Mesendoderm (in vitro differentiated cells): ENCODE data around the gene KCNN3. TPM values are rescaled to one million over a fixed set of nuclear protein-coding genes. Genes with fewer than 3 reads are reported as not detected.

ENCODE experiments used
- DNase-seq: peaks from one replicate; pipeline ENCODE4 v3.0.0; 2013
- H2AK5ac ChIP-seq: 2 replicates; pipeline ENCODE4 v1.6.1; 2013; ENCODE audit warnings: low read length, inconsistent platforms
- H2BK120ac ChIP-seq: 2 replicates; pipeline ENCODE4 v1.6.1; 2013; ENCODE audit warnings: low read depth, mild to moderate bottlenecking, low read length, moderate library complexity, mixed read lengths
- H2BK15ac ChIP-seq: replicated peaks from 2 replicates; pipeline ENCODE4 v1.6.1; 2013; ENCODE audit warnings: low read depth, mild to moderate bottlenecking, moderate library complexity
- H2BK5ac ChIP-seq: 2 replicates; pipeline ENCODE4 v1.6.1; 2013; ENCODE audit warnings: low read length, inconsistent platforms
- H3K18ac ChIP-seq: 2 replicates; pipeline ENCODE4 v1.6.1; 2013; ENCODE audit warnings: mild to moderate bottlenecking, low read length, mixed read lengths
- H3K23ac ChIP-seq: one replicate; pipeline ENCODE4 v1.6.1; 2013; ENCODE audit warnings: low read length
- H3K27ac ChIP-seq: 2 replicates; pipeline ENCODE4 v1.5.1; 2013; ENCODE audit warnings: low read depth, mild to moderate bottlenecking, inconsistent platforms, low read length, moderate library complexity
- H3K27me3 ChIP-seq: 2 replicates; pipeline ENCODE4 v1.6.1; 2013; ENCODE audit warnings: low read length, control low read depth, mild to moderate bottlenecking, inconsistent platforms; ENCODE audit not compliant: insufficient read depth, poor library complexity
- H3K36me3 ChIP-seq: 2 replicates; pipeline ENCODE4 v1.6.1; 2013; ENCODE audit warnings: low read length, inconsistent platforms; ENCODE audit not compliant: control insufficient read depth, insufficient read depth
- H3K4ac ChIP-seq: one replicate; pipeline ENCODE4 v1.6.1; 2013; ENCODE audit warnings: low read depth, mild to moderate bottlenecking, low read length, moderate library complexity
- H3K4me1 ChIP-seq: 2 replicates; pipeline ENCODE4 v1.6.1; 2013; ENCODE audit warnings: low read depth, low read length, inconsistent platforms; ENCODE audit not compliant: control insufficient read depth
- H3K4me2 ChIP-seq: 2 replicates; pipeline ENCODE4 v1.6.1; 2013; ENCODE audit warnings: low read length
- H3K4me3 ChIP-seq: 2 replicates; pipeline ENCODE4 v1.5.1; 2013; ENCODE audit warnings: mild to moderate bottlenecking, low read length
- H3K56ac ChIP-seq: one replicate; pipeline ENCODE4 v1.6.1; 2013; ENCODE audit warnings: low read length
- H3K79me1 ChIP-seq: 2 replicates; pipeline ENCODE4 v1.6.1; 2013; ENCODE audit warnings: low read length, inconsistent platforms
- H3K79me2 ChIP-seq: 2 replicates; pipeline ENCODE4 v1.6.1; 2013; ENCODE audit warnings: mild to moderate bottlenecking, low read length; ENCODE audit not compliant: control insufficient read depth, insufficient read depth
- H3K9ac ChIP-seq: 2 replicates; pipeline ENCODE4 v1.6.1; 2013; ENCODE audit warnings: low read length, inconsistent platforms
- H4K5ac ChIP-seq: one replicate; pipeline ENCODE4 v1.6.1; 2013; ENCODE audit warnings: low read length
- H4K8ac ChIP-seq: one replicate; pipeline ENCODE4 v1.6.1; 2013; ENCODE audit warnings: low read depth, mild to moderate bottlenecking, control low read depth, low read length, moderate library complexity
- WGBS: extraction: QIAGEN DNeasy Blood & Tissue Kit; methylation state at CpG from one replicate; pipeline ENCODE4 v1.1.7; 2013; ENCODE audit warnings: low lambda C conversion rate, missing lambda C conversion rate; ENCODE audit not compliant: insufficient coverage; ENCODE audit errors: extremely low coverage; 5-methylcytosine and 5-hydroxymethylcytosine counted together
- polyA plus RNA-seq, 2 experiments: library from polyadenylated mRNA; stranded (reverse); fragments of 200-250 nt; gene quantifications; one replicate each; pipeline ENCODE4 v1.2.3, GENCODE V29; 2013

The KCNN3 gene
- polyA plus RNA-seq (2013, experiment 1 of 2) = 0.28 TPM
- polyA plus RNA-seq (2013, experiment 2 of 2) = 0.18 TPM

DNA sequence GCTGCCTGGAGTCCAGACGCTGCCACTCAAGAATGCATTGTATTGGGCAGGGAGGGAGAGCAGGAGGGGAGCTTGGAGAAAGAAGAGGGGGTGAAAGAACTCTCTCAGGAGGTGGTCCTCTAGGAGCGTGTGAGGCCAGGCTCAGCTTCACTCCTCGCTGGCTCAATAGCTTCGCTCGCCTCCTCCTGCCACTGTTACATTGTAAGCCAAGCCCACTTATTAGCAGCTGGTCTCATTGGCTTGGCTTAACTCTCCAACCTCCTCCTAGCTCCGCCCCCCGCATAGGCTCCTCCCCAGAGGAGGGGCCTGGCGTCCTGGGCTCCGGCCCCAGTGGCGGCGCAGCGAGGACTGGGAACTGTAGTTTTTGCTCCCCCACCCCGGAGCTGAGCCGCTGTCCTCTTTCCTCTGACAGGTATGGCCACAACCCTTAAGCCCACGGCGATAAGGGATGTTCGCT, at the start of gene KCNN3:
Gene KCNN3, minus strand, starts transcription at position 167 of the 457 bp plus-strand sequence. CDS start 317 bp downstream, outside the sequence.
- Histone ChIP-seq H3K4ac (no peak within 1 kb of the TSS), H3K4me2 (peak within 1 kb of the TSS; percentile 61), H3K79me1 (no peaks in the 10 kb centered on the region), H2BK15ac (no peak within 1 kb of the TSS), H3K27me3 (peaks cover 2% of the 10 kb centered on the region), H3K9ac (peak within 1 kb of the TSS; percentile 56), H3K23ac (no peak within 1 kb of the TSS), H3K27ac (no peak within 1 kb of the TSS), H2AK5ac (no peak within 1 kb of the TSS), H3K4me1 (peaks cover 3% of the 10 kb centered on the region), H3K56ac (peak within 1 kb of the TSS; percentile 6), H2BK5ac (no peak within 1 kb of the TSS), H2BK120ac (no peak within 1 kb of the TSS), H3K36me3 (no peaks in the 10 kb centered on the region), H3K79me2 (no peaks in the 10 kb centered on the region), H3K18ac (no peak within 1 kb of the TSS), H4K8ac (no peak within 1 kb of the TSS), H4K5ac (no peak within 1 kb of the TSS), H3K4me3 (no peak within 1 kb of the TSS)
- peak; percentile 98 for DNase-seq
- WGBS = no CpG with 5 or more reads among the region's 17 CpGs

DNA sequence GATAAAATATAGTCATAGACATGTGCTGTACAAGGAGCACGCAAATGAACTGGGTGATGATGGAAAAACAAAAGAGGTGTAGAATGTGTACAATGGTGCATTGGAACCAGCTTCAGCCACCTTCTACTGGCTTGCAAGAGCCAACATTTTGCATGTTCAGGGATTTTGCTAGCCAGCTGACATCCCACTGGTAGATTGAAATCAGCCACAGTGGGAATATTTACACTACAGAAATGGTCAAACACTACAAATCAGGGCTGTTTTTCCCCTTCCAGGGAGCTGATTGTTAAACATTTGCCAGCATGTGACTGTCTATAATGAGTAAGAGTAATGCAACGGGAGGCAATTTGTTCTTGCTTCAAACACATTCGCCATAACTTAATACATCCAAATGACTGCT, 43.2 kb upstream of the KCNN3 start:
- H3K79me1 ChIP-seq = no peaks in the 10 kb centered on the region

DNA sequence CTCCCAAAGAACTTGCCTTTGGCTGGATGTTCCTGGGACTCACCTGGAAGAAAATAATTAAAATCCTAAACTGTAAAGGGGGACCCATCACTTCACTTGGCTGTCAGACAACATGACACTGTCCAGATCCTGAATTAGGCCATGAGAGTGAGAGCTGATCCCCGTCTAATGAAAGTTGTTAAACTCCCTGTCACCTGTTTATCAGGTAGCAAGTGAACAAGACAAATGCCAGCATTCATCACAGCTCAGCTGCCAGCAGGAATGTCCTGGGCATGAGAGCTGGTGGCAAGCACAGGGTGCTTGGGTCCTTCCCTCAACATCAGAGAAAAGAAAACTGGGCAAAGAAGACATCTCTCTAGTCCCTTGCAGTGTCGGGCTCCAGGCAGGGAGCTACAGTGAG, 42.7 kb upstream of the KCNN3 start:
- Histone ChIP-seq H3K36me3 (no peaks in the 10 kb centered on the region), H4K8ac (no peak overlapping the region), H4K5ac (no peak overlapping the region), H3K18ac (no peak overlapping the region), H3K79me1 (no peaks in the 10 kb centered on the region), H2BK120ac (no peak overlapping the region), H3K4ac (no peak overlapping the region), H3K9ac (no peak overlapping the region), H3K23ac (no peak overlapping the region), H2AK5ac (no peak overlapping the region), H2BK5ac (no peak overlapping the region), H3K27ac (no peak overlapping the region), H3K56ac (no peak overlapping the region), H2BK15ac (no peak overlapping the region), H3K27me3 (no peaks in the 10 kb centered on the region), H3K4me2 (no peak overlapping the region), H3K79me2 (no peaks in the 10 kb centered on the region), H3K4me1 (no peaks in the 10 kb centered on the region), H3K4me3 (no peak overlapping the region)
- no peak for DNase-seq
- WGBS = no CpG with 5 or more reads among the region's 2 CpGs

More for the DNA sequence above, 43.2 kb upstream of the KCNN3 start:
- H3K27me3 ChIP-seq = no peaks in the 10 kb centered on the region
- no peak overlapping the region for H4K5ac ChIP-seq
- no peak overlapping the region for H2BK15ac ChIP-seq
- H3K4me3 ChIP-seq = no peak overlapping the region
- H3K9ac ChIP-seq = no peak overlapping the region
- no peaks in the 10 kb centered on the region for H3K4me1 ChIP-seq
- no peak for DNase-seq
- no peak overlapping the region for H2AK5ac ChIP-seq
- no peak overlapping the region for H3K4ac ChIP-seq
- no peaks in the 10 kb centered on the region for H3K36me3 ChIP-seq
- no peak overlapping the region for H2BK5ac ChIP-seq
- H3K79me2 ChIP-seq = no peaks in the 10 kb centered on the region
- H3K56ac ChIP-seq = no peak overlapping the region
- H3K18ac ChIP-seq = no peak overlapping the region
- H3K23ac ChIP-seq = no peak overlapping the region
- H3K4me2 ChIP-seq = no peak overlapping the region
- WGBS = no CpG with 5 or more reads among the region's 3 CpGs
- H2BK120ac ChIP-seq = no peak overlapping the region
- H4K8ac ChIP-seq = no peak overlapping the region
- no peak overlapping the region for H3K27ac ChIP-seq

- no peak overlapping the region for H2BK120ac ChIP-seq
Measured at GRCh38 chr1:154911691-154912550, 41.8 kb upstream of the KCNN3 start.

GRCh38 chr1:154910851-154911250, 40.8 kb upstream of the KCNN3 start:
- no CpG with 5 or more reads among the region's 5 CpGs for WGBS
- Histone ChIP-seq H3K27me3 (no peaks in the 10 kb centered on the region), H3K4me3 (no peak overlapping the region), H3K23ac (no peak overlapping the region), H3K4me2 (no peak overlapping the region), H4K8ac (no peak overlapping the region), H4K5ac (no peak overlapping the region), H2BK5ac (no peak overlapping the region), H3K4ac (no peak overlapping the region), H3K18ac (no peak overlapping the region), H2BK120ac (no peak overlapping the region), H3K56ac (no peak overlapping the region), H2AK5ac (no peak overlapping the region), H3K9ac (no peak overlapping the region), H3K4me1 (no peaks in the 10 kb centered on the region), H2BK15ac (no peak overlapping the region), H3K36me3 (no peaks in the 10 kb centered on the region), H3K27ac (no peak overlapping the region), H3K79me1 (no peaks in the 10 kb centered on the region), H3K79me2 (no peaks in the 10 kb centered on the region)
- DNase-seq = no peak

More at GRCh38 chr1:154911691-154912550, 41.8 kb upstream of the KCNN3 start:
- Histone ChIP-seq H3K9ac (no peak overlapping the region), H3K4me1 (no peaks in the 10 kb centered on the region), H2AK5ac (no peak overlapping the region), H3K36me3 (no peaks in the 10 kb centered on the region), H3K79me2 (no peaks in the 10 kb centered on the region), H2BK15ac (no peak overlapping the region), H3K23ac (no peak overlapping the region), H2BK5ac (no peak overlapping the region), H4K5ac (no peak overlapping the region), H3K4me3 (no peak overlapping the region), H3K18ac (no peak overlapping the region), H3K27ac (no peak overlapping the region), H3K27me3 (no peaks in the 10 kb centered on the region), H3K4ac (no peak overlapping the region), H3K79me1 (no peaks in the 10 kb centered on the region), H3K56ac (no peak overlapping the region), H3K4me2 (no peak overlapping the region), H4K8ac (no peak overlapping the region)
- no peak for DNase-seq
- no CpG with 5 or more reads among the region's 8 CpGs for WGBS
